IMR-90 (cell line): Measurements from ENCODE around the gene PRKACB. TPM values are rescaled to one million over a fixed set of nuclear protein-coding genes. Genes with fewer than 3 reads are reported as not detected.

ENCODE experiments used
- ATAC-seq: fragments of 200-7000 bp; cut with Tn5 transposase; 2 replicates; pipeline ENCODE4 v1.9.1; 2020; ENCODE audit warnings: low read depth, mild to moderate bottlenecking, moderate library complexity
- BruUV-seq: library from RNA; stranded (reverse); fragments of 400-500 nt; replicated peaks from 2 replicates; lab custom pipeline; 2021; lab: Mats Ljungman, UMichigan
- CTCF ChIA-PET: fragments of 300-600 bp; formaldehyde crosslinking; extraction: SDS; loops from one replicate; lab custom pipeline; 2021; ENCODE audit warnings: antibody characterized with exemption; lab: Yijun Ruan, JAX
- POLR2A ChIA-PET: fragments of 300-600 bp; sonication (Branson Sonifier 250); formaldehyde crosslinking; loops from one replicate; lab custom pipeline; 2022; ENCODE audit warnings: antibody characterized with exemption; ENCODE audit not compliant: unreplicated experiment; lab: Charles Lee
- DNase-seq: peaks from one replicate; pipeline ENCODE4 v3.0.0; 2013
- H2AFZ ChIP-seq: replicated peaks from 2 replicates; pipeline ENCODE3; 2013; ENCODE audit warnings: low read length, mild to moderate bottlenecking; ENCODE audit not compliant: poor library complexity
- H2AK5ac ChIP-seq: 2 replicates; pipeline ENCODE4 v1.6.1; 2013; ENCODE audit warnings: low read depth, low read length, inconsistent platforms
- H2AK9ac ChIP-seq: replicated peaks from 2 replicates; pipeline ENCODE3; 2013; ENCODE audit warnings: mild to moderate bottlenecking, low read depth, low read length, moderate library complexity; ENCODE audit not compliant: poor library complexity
- H2BK120ac ChIP-seq: 2 replicates; pipeline ENCODE4 v1.6.1; 2013; ENCODE audit warnings: low read depth, low read length, inconsistent platforms
- H2BK15ac ChIP-seq: 3 replicates; pipeline ENCODE4 v1.6.1; 2013; ENCODE audit warnings: low read depth, low read length, inconsistent platforms
- H2BK20ac ChIP-seq: 2 replicates; pipeline ENCODE4 v1.6.1; 2013; ENCODE audit warnings: low read depth, mild to moderate bottlenecking, inconsistent platforms, low read length, moderate library complexity
- H2BK5ac ChIP-seq: 2 replicates; pipeline ENCODE4 v1.6.1; 2013; ENCODE audit warnings: mild to moderate bottlenecking, low read depth, low read length, inconsistent platforms; ENCODE audit not compliant: poor library complexity, severe bottlenecking
- H3K14ac ChIP-seq: replicated peaks from 2 replicates; pipeline ENCODE4 v1.6.1; 2013; ENCODE audit warnings: low read depth, low read length, inconsistent platforms
- H3K18ac ChIP-seq: 2 replicates; pipeline ENCODE4 v1.6.1; 2013; ENCODE audit warnings: low read depth, low read length, control low read depth
- H3K23ac ChIP-seq: 2 replicates; pipeline ENCODE4 v1.6.1; 2013; ENCODE audit warnings: low read depth, low read length, inconsistent platforms
- H3K27ac ChIP-seq: 2 replicates; pipeline ENCODE4 v1.5.1; 2013; ENCODE audit warnings: mild to moderate bottlenecking, control low read depth, low read length; ENCODE audit not compliant: insufficient read depth
- H3K27me3 ChIP-seq: 2 replicates; pipeline ENCODE4 v1.6.1; 2013; ENCODE audit warnings: low read length; ENCODE audit not compliant: control insufficient read depth, insufficient read depth
- H3K36me3 ChIP-seq: 2 replicates; pipeline ENCODE4 v1.6.1; 2013; ENCODE audit warnings: low read length, mixed read lengths; ENCODE audit not compliant: control insufficient read depth, insufficient read depth
- H3K4ac ChIP-seq: 2 replicates; pipeline ENCODE4 v1.6.1; 2013; ENCODE audit warnings: low read depth, low read length, inconsistent platforms
- H3K4me1 ChIP-seq: 2 replicates; pipeline ENCODE4 v1.6.1; 2013; ENCODE audit warnings: low read length, mixed read lengths; ENCODE audit not compliant: control insufficient read depth, insufficient read depth
- H3K4me2 ChIP-seq: 2 replicates; pipeline ENCODE4 v1.6.1; 2013; ENCODE audit warnings: low read depth, mild to moderate bottlenecking, control low read depth, low read length, moderate library complexity
- H3K4me3 ChIP-seq: 2 replicates; pipeline ENCODE4 v1.5.1; 2013; ENCODE audit warnings: low read depth, mild to moderate bottlenecking, control low read depth, low read length, moderate library complexity; ENCODE audit not compliant: insufficient read depth
- H3K56ac ChIP-seq: 2 replicates; pipeline ENCODE4 v1.6.1; 2013; ENCODE audit warnings: low read length, inconsistent platforms; ENCODE audit not compliant: insufficient read depth; ENCODE audit errors: extremely low read depth
- H3K79me1 ChIP-seq, 2 experiments: 2 replicates each; pipeline ENCODE4 v1.6.1; 2013; ENCODE audit warnings: low read length in 2 of 2, inconsistent platforms in 1 of 2, low read depth in 1 of 2
- H3K9ac ChIP-seq: 2 replicates; pipeline ENCODE4 v1.6.1; 2013; ENCODE audit warnings: low read depth, low read length, control low read depth
- H3K9me1 ChIP-seq: 2 replicates; pipeline ENCODE4 v1.6.1; 2013; ENCODE audit warnings: low read length, inconsistent platforms; ENCODE audit not compliant: insufficient read depth
- H3K9me3 ChIP-seq: 2 replicates; pipeline ENCODE4 v1.6.1; 2013; ENCODE audit warnings: low read length; ENCODE audit not compliant: control insufficient read depth, insufficient read depth
- H4K20me1 ChIP-seq: 2 replicates; pipeline ENCODE4 v1.6.1; 2013; ENCODE audit warnings: low read length, inconsistent platforms; ENCODE audit not compliant: insufficient read depth
- H4K5ac ChIP-seq: 2 replicates; pipeline ENCODE4 v1.6.1; 2013; ENCODE audit warnings: mild to moderate bottlenecking, low read depth, low read length, control low read depth
- H4K8ac ChIP-seq, 2 experiments: 2 replicates each; pipeline ENCODE4 v1.6.1; 2013; ENCODE audit warnings: low read depth in 2 of 2, low read length in 2 of 2, control low read depth in 1 of 2, inconsistent platforms in 1 of 2
- H4K91ac ChIP-seq: 2 replicates; pipeline ENCODE4 v1.6.1; 2013; ENCODE audit warnings: low read depth, low read length, inconsistent platforms; ENCODE audit not compliant: insufficient read depth
- BHLHE40 ChIP-seq: fragments of 150-350 bp; IDR thresholded peaks from 2 replicates; pipeline ENCODE4 v1.6.1; 2016; ENCODE audit warnings: mild to moderate bottlenecking, low read depth, low read length
- CTCF ChIP-seq: conservative IDR thresholded peaks from 2 replicates; pipeline ENCODE4 v1.5.1; 2012; ENCODE audit warnings: mild to moderate bottlenecking, low read depth, low read length, improper control_type of control experiment
- ELK1 ChIP-seq: fragments of 150-350 bp; IDR thresholded peaks from 2 replicates; pipeline ENCODE4 v1.6.1; 2016; ENCODE audit warnings: low read depth, mild to moderate bottlenecking, low read length, moderate library complexity, borderline replicate concordance
- FOS ChIP-seq: fragments of 150-350 bp; IDR thresholded peaks from 2 replicates; pipeline ENCODE4 v1.6.1; 2016; ENCODE audit warnings: low read depth, low read length
- MAFK ChIP-seq: IDR thresholded peaks from 2 replicates; pipeline ENCODE4 v1.6.1; 2012; ENCODE audit warnings: low read depth, low read length, improper control_type of control experiment
- MXI1 ChIP-seq: IDR thresholded peaks from 2 replicates; pipeline ENCODE4 v1.6.1; 2012; ENCODE audit warnings: low read depth, mild to moderate bottlenecking, low read length, moderate library complexity, borderline replicate concordance
- POLR2A ChIP-seq: IDR thresholded peaks from 2 replicates; pipeline ENCODE4 v1.6.1; 2012; ENCODE audit warnings: mild to moderate bottlenecking, low read depth, low read length
- RAD21 ChIP-seq: IDR thresholded peaks from 2 replicates; pipeline ENCODE4 v1.6.1; 2012; ENCODE audit warnings: low read length, improper control_type of control experiment
- RCOR1 ChIP-seq: IDR thresholded peaks from 2 replicates; pipeline ENCODE4 v1.6.1; 2012; ENCODE audit warnings: mild to moderate bottlenecking, low read length, improper control_type of control experiment; ENCODE audit not compliant: insufficient replicate concordance
- RFX5 ChIP-seq: IDR thresholded peaks from 2 replicates; pipeline ENCODE4 v1.8.0; 2012; ENCODE audit warnings: low read depth, mild to moderate bottlenecking, low read length, moderate library complexity
- WGBS, 2 experiments: methylation state at CpG; one replicate each; pipeline versions ENCODE4 v1.1.5 to v1.1.7; 2013; ENCODE audit warnings: missing lambda C conversion rate in 2 of 2; ENCODE audit not compliant: insufficient read length in 1 of 2; ENCODE audit errors: extremely low coverage in 2 of 2; 5-methylcytosine and 5-hydroxymethylcytosine counted together
- dilution Hi-C: fragments of 300-500 bp; cut with HindIII; formaldehyde crosslinking; loops from one replicate; pipeline ENCODE4 v1.14.3; 2018; ENCODE audit warnings: low sequenced_read_pairs; ENCODE audit not compliant: unreplicated experiment
- in situ Hi-C: fragments of 300-500 bp; cut with MboI; formaldehyde crosslinking; loops from 3 replicates; pipeline ENCODE4 v1.14.3; 2019; ENCODE audit warnings: low sequenced_read_pairs, inconsistent platforms, mixed read lengths
- intact Hi-C: fragments of 100-400 bp; cut with micrococcal nuclease; formaldehyde crosslinking; loops from 2 replicates; pipeline ENCODE4 v1.10.0; 2022
- polyA plus RNA-seq, 3 experiments: library from polyadenylated mRNA; depleted of rRNA; stranded (reverse); fragments of >200 nt; gene quantifications; 2 replicates each; pipeline ENCODE4 v1.2.3, GENCODE V29; 2012; ENCODE audit warnings: low replicate concordance in 1 of 3
- total RNA-seq: library from RNA; depleted of rRNA; stranded (reverse); fragments of >200 nt; gene quantifications from 2 replicates; pipeline ENCODE4 v1.2.3, GENCODE V29; 2012

Gene PRKACB
- total and polyA plus RNA-seq, 2 of the 4 experiments (the other 2 are of a cell fraction), result 8.2 to 8.3 TPM

GRCh38 chr1:84245563-84245962 lies 101.5 kb downstream of the PRKACB start:
- WGBS, 2 experiments, result 100% methylated on average over 1 of the region's 3 CpGs; no CpG with 5 or more reads in 1 of the 2 experiments
- in situ Hi-C loops (no loop called here), dilution Hi-C loops (no loop called here), intact Hi-C loops (loop anchor here (5.0 kb wide), 1 partner anchor 187 kb away; no protein-coding TSS in a partner anchor)
- BruUV-seq, result no TSS peak
- Histone ChIP-seq H4K5ac (no peak overlapping the region), H2AFZ (no peak overlapping the region), H4K20me1 (no peaks in the 10 kb centered on the region), H3K4me1 (peaks cover 5% of the 10 kb centered on the region; the same call in 1 of the 2 replicates), H3K27me3 (no peaks in the 10 kb centered on the region), H3K4ac (no peak overlapping the region), H2BK5ac (peak overlapping the region; percentile 23), H3K9me1 (no peaks in the 10 kb centered on the region), H2BK15ac (no peak overlapping the region; the same call in 2 of the 3 replicates), H2AK5ac (no peak overlapping the region), H4K91ac (no peak overlapping the region), H2BK20ac (peak overlapping the region; percentile 23; the same call in 1 of the 2 replicates), H3K14ac (no peak overlapping the region), H2BK120ac (no peak overlapping the region), H3K4me3 (no peak overlapping the region), H3K9ac (no peak overlapping the region), H3K9me3 (no peaks in the 10 kb centered on the region), H3K4me2 (no peak overlapping the region), H3K56ac (no peak overlapping the region), H4K8ac (no peak overlapping the region), H3K79me1 (no peaks in the 10 kb centered on the region; a peak in 1 of 4 replicates), H3K36me3 (no peaks in the 10 kb centered on the region), H3K27ac (no peak overlapping the region), H2AK9ac (no peak overlapping the region), H3K18ac (peak overlapping the region; percentile 70; the same call in 1 of the 2 replicates), H3K23ac (no peak overlapping the region)
- ChIA-PET POLR2A (no interaction called here), CTCF (interaction anchor here (1.1 kb wide), 1 partner anchor 10 kb away, joined by 3 read pairs; no protein-coding TSS in a partner anchor)
- no peak for TF ChIP-seq POLR2A
- no peak for TF ChIP-seq RAD21
- TF ChIP-seq MXI1, result no peak
- no peak for TF ChIP-seq CTCF
- TF ChIP-seq BHLHE40, result no peak
- TF ChIP-seq ELK1, result no peak
- TF ChIP-seq RCOR1, result no peak
- TF ChIP-seq FOS, result no peak
- TF ChIP-seq RFX5, result no peak
- no peak for TF ChIP-seq MAFK
- no peak for ATAC-seq
- no peak for DNase-seq
